GM18867 (cell line): ENCODE measurements around the gene WDR5B.

Experiments used
- ATAC-seq: cut with Tn5 transposase; IDR thresholded peaks from one replicate; pipeline ENCODE4 v1.9.1; 2021; ENCODE audit warnings: mild to moderate bottlenecking, moderate library complexity; ENCODE audit not compliant: unreplicated experiment

WDR5B gene

GRCh38 chr3:122374034-122374433 is 41.8 kb downstream of the WDR5B start:
- no peak for ATAC-seq

- ATAC-seq = no peak
Observed at GRCh38 chr3:122366379-122366749, 49.5 kb downstream of the WDR5B start.

- ATAC-seq = peak; percentile 75
Observed at GRCh38 chr3:122365582-122366378, 50.1 kb downstream of the WDR5B start.

GRCh38 chr3:122365073-122365472 is 50.8 kb downstream of the WDR5B start:
- ATAC-seq = peak; percentile 40

GRCh38 chr3:122364490-122364889 is 51.4 kb downstream of the WDR5B start:
- no peak for ATAC-seq
